GM12891 (cell line): ENCODE measurements around the gene RAB6A.

Experiments
- POLR2A ChIP-seq: IDR thresholded peaks from 2 replicates; pipeline ENCODE4 v1.6.1; 2011; ENCODE audit warnings: low read depth, low read length, control low read depth
- POLR2AphosphoS5 ChIP-seq: IDR thresholded peaks from 2 replicates; pipeline ENCODE4 v1.6.1; 2011; ENCODE audit warnings: low read depth, low read length, control low read depth

GRCh38 chr11:73792584-73792983 lies 31.7 kb upstream of the RAB6A start:
- no peak for TF ChIP-seq POLR2AphosphoS5
- no peak for TF ChIP-seq POLR2A
